Activated CD8-positive, alpha-beta memory T cell treated with anti-CD3 and anti-CD28 coated beads, Interleukin-2, amount 50 U/mL, for 1 hour (primary cell): ENCODE data around the gene SLC22A4.

Source experiments
- DNase-seq: peaks from one replicate; pipeline ENCODE4 v3.0.0-alpha.2; 2020; ENCODE audit errors: extremely low read depth

Gene SLC22A4

DNA sequence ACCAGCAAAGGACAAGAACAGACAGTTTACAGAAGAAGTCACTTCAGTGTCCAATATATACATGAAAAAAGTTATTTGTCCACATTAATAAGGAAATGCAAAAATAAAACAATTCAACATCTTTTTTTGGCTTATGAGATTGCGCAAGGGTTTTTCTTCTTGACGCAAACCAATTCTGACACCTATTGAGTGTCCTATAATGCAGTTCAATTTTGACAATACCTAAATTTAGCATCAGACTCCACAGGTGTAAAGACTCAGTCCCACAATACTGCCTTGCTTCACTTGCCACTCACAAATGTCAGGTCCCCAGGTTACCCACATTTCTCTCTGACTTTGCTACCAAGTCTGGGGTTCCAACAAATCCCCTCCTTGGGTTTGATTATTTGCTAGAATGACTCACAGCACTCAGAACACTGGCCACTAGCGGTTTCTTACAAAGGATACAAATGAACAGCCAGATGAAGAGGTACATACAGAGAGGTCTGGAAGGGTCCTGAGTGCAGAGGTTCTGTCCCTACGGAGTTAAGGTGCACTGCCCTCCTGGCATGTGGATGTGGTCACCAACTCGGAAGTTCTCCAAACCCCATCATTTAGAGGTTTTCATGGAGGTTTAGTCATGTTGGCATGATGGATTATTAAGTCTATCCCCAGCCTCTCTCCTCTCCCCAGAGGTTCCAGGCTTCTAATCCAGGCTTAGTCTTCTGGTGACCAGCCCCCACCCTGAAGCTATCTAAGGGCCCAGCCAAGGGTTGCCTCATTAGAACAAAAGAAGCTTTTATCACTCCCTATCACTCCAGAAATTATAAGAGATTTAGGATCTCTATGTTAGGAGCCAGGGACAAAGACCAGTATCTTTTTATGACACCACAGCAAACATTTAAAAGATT is 48.3 kb downstream of the SLC22A4 start:
- no peak for DNase-seq

DNA sequence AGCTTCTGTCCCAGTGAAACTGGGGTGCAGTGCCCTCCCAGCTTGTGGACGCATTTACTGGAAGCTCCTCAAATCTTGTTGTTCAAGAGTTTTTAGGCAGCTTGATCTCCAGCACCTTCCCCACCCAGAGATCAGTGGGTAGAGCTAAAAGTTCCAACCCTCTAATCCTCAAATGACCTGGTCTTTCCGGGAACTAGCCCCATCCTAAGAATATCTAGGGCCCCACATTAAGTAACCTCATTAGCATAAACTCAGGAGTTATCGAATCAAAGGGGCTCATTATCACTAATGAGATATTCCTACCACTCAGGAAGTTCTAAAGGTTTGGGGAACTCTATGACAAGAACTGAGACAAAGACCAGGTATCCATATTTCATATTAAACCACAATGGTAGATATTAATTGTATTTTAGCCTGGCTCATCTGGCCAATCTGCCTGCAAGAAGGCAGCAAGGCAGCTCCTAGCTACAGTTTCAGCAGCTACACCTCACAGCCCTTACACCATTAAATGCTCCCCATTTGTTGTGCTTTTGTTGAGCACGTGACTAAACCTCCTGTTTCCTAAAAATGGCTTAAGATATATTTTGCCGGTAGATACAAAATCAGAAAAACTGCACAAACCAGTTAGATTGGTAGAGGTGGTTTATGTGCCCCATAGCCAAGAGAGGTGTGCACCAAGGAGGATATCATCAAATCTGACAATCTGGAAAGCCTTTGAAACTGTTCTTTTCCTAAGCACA is 50.8 kb downstream of the SLC22A4 start:
- no peak for DNase-seq

DNA sequence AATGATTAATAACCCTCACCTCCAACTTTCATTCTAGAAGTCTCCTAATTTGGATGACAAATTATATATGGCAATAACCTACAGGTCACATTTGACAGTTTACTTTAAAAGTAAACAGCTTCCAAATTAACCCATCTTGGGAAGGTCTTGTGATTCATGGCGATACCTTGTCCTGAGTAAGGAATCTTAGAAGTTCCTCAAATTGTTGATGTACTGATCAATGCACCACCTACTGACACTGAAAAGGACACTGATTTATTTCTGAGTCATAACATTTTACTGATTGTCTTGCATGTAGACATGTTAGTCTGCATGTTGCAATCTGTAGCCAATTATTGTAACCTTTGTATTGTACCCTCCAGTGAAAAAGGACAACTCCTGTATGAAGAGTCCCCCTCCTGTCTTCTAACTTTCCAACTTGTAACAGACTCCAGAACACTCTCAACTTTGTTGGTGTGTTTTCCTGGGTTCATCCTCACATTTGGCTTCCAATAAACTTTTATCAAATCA is 59.3 kb downstream of the SLC22A4 start:
- no peak for DNase-seq

DNA sequence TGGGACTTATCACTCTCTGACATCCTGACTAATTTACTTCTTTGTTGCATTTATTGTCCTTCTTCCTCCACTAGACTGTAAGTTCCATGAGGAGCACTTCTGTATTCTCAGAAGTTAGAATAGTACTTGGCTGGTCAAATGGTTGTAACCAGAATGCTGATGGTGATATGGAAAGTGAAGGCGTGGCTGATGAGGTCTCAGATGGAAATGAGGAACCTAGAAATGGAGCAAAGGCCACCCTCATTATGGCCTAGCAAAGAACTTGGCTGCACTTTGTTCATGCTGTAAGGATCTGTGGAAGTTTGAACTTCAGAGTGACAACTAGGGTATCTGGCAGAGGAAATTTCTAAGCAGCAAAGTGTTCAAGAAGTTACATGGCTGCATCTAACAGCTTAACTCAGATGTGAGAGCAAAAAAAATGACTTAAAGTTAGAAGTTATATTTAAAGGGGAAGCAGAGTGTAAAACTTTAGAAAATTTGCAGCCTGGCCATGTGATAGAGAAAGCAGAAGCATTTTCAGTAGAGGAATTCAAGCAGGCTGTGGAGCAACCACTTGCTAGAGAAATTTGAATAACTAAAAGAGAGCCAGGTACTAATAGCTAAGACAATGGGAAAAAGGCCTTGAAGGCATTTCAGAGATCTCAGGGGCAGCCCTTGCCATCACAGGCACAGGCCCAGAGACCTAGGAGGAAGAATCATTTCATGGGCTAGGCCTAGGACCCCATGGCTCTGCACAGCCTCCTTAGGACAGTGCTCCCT is 60.4 kb downstream of the SLC22A4 start:
- no peak for DNase-seq

DNA sequence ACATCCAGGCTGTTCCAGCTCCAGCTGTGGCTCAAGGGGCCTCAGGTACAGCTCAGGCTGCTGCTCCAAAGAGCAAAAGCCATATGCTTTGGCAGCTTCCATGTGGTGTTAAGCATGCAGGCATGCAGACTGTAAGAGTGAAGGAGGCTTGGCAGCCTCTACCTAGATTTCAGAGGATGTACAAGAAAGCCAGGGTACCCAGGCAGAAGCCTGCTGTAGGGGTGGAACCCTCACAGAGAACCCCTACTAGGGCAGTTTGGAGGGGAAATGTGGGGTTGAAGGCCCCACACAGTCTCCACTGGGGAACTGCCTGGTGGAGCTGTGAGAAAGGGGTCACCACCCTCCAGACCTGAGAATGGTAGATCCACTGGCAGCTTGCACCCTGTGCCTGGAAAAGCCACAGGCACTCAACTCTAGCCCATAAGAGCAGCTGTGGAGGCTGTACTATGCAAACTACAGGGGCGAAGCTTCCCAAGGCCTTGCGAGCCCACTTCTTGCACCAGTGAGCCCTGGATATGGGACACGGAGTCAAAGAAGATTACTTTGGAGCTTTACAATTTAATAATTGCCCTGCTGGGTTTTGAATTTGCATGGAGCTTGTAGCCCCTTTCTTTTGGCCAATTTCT is 61.1 kb downstream of the SLC22A4 start:
- DNase-seq, result no peak

DNA sequence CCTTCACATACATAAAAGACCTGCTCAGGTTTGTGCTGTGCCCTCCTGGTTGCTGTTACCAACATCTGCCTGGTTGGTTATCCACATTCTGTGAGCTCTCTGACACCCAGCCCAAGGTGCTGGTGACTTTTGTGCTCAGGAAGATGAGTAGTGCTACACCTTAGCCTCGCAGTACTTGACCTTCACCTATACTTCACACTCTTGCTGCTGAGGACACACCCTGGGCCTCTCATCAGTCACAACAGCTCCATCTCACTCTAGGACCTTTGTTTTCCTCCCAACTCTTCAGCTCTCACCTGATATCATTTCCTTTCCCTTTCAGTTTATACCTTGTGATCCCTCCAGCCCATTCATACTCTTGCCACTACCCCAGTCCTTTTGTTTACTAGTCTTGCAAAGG is 64.6 kb downstream of the SLC22A4 start:
- no peak for DNase-seq

DNA sequence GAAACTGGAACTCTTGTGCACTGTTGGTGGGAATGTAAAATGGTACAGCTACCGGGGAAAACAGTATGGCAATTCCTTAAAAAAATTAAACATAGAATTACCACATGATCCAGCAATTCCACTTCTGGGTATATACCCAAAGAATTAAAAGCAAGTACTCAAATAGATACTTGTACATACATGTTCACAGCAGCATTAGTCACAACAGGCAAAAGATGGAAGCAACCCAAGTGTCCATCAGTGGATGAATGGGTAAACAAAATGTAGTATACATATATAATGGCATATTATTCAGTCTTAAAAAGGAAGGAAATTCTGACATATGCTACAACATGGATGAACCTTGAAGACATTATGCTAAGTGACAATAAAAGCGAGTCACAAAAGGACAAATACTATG is 67.9 kb downstream of the SLC22A4 start:
- no peak for DNase-seq

DNA sequence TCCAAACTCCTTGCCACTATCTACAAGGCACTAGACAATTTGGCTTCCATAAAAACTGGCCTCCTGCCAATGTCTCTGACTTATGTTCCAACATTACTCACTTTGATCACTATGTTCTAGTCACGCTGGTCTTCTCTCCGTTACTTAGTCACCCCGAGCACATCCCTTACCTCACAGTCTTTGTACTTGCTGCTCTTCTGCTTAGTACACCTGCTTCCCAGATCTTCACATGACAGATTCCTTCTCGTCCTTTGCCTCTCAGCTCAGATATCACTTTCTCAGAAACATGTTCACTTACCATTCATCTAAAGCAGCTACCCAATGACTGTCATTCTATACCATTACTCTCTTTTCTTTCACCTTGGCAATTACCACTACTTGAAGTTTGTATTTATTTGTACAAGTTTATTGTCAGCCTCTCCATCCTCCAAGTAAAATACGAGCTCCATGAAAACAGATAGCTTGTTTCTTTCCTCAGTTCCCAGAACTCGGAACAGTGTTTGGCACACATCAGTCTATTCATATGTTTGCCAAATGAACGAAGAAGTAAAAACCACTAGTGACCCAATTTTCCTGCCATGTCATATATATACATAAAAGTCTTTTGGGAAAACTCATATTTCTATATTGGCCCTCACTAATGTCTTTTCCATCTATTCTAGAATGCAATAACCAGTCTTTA is 69.4 kb downstream of the SLC22A4 start:
- DNase-seq, result no peak

DNA sequence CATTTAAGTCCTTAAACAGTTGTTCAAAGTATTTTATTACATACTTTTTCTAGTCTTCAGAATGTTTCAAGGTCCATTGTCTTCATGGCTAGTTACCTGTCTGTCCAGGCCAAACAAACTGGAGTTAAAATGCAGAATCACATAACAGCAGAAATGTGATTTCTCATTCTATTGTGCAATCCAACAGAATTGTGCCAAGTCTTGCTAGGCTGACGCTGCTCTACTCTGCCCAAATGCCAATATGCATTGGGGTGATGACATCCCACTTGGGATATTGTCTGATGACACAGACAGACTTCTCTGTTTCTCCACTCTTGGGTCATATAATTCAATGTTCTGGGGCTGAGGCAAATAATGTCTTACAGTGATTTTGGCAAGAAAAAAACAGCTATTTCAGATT is 70.1 kb downstream of the SLC22A4 start:
- DNase-seq, result no peak

DNA sequence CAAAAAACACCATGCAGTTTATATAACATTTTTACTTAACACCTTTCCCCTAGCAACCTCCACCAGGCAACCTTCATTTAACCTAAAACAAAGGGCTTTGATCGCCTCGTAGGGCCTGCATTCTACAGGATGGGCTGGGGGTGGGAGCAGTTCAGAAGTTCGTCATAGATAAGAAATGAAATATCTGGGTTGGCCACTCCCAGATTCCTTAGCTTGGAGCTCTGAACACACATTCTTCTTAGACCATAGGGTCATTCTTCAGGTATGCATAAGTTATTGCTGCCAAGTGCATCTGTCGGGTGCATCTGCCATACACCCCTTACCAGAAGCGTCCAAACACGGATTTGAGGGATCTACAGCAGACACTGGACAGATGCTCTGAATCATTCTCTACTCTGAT is 71.0 kb downstream of the SLC22A4 start:
- no peak for DNase-seq

DNA sequence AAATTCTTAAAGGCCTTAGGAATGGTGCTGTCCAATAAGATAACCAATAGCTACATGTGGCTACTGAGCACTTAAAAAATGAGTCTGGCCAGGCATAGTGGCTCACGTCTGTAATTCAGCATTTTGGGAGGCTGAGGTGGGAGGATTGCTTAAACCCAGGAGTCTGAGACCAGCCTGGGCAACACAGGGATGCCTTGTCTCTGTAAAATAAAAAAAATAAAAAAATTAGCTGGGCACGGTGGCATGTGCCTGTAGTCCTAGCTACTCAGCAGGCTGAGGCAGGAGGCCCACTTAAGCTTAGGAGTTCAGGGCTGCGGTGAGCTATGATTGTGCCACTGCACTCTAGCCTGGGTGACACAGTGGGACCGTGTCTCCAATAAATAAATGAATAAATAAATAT is 74.0 kb downstream of the SLC22A4 start:
- no peak for DNase-seq

DNA sequence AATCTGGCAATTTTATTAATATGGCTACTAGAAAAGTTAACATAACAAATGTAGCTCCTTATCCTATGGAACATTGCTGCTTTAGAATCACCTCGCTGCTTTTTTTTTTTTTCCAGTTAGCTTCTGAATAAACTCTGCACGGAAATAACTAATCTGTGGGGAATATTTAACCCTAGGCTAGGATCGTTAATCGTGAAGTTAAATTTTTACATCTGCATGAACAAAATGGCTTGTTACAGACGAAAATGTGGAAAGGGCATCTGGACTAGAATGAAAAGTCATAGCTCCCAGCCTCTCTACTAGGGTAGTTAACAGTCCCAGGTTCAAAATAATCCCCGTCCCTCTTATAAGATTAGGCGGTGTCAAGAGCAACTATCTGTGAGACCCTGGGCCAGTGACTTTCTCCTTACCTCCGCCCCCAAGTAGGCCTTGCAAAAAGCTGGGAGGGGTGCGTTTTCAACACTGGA is 74.8 kb downstream of the SLC22A4 start:
- no peak for DNase-seq

DNA sequence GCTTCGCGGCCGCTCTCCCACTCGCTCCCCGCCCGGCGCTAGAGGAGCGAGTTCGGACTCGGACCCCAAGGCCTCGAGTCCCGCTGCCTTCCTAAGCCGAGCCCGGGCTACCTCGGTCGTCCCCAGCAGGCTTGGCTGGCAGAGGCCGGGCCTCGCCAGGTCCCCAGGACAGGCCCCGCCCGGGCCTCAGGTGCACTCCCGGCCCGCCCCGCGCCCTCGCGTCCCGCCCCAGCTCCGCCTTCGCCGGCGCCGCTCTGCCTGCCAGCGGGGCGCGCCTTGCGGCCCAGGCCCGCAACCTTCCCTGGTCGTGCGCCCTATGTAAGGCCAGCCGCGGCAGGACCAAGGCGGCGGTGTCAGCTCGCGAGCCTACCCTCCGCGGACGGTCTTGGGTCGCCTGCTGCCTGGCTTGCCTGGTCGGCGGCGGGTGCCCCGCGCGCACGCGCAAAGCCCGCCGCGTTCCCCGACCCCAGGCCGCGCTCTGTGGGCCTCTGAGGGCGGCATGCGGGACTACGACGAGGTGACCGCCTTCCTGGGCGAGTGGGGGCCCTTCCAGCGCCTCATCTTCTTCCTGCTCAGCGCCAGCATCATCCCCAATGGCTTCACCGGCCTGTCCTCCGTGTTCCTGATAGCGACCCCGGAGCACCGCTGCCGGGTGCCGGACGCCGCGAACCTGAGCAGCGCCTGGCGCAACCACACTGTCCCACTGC is 75.4 kb downstream of the SLC22A4 start, which contains the start of gene SLC22A5:
Gene SLC22A5 (plus strand): TSS at position 237 of the 707 bp plus-strand sequence. CDS start 263 bp downstream, at position 500.
- DNase-seq, result no peak

DNA sequence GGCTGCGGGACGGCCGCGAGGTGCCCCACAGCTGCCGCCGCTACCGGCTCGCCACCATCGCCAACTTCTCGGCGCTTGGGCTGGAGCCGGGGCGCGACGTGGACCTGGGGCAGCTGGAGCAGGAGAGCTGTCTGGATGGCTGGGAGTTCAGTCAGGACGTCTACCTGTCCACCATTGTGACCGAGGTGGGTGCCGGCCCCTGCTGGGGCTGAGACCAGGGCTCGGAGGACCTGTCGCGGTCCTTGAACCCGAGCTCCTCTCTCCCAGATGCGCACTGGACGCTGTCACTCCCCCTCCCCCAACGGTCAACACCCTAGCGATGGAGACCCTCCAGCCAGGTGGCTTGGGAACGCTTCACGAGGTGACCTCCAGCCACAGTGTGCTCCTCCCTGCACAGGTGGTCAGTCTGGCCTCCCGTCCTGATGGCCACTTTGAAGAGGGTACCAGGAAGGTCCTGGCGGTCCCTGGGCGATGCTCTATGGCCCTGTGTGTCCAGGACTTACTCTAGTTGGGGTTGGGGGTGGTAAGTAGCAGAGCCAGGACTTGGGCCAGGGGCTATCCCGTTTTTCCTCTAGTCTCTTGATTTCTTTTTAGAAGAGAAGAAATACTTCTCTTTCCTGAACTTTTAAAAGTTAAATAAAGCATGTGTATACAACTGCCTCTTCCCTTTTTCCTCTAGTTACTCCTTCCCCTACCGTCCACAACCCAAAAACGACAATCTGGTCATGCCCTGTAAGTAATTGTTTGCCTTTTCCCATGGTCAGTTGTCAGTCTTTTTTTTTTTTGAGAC is 76.2 kb downstream of the SLC22A4 start:
- DNase-seq, result no peak

DNA sequence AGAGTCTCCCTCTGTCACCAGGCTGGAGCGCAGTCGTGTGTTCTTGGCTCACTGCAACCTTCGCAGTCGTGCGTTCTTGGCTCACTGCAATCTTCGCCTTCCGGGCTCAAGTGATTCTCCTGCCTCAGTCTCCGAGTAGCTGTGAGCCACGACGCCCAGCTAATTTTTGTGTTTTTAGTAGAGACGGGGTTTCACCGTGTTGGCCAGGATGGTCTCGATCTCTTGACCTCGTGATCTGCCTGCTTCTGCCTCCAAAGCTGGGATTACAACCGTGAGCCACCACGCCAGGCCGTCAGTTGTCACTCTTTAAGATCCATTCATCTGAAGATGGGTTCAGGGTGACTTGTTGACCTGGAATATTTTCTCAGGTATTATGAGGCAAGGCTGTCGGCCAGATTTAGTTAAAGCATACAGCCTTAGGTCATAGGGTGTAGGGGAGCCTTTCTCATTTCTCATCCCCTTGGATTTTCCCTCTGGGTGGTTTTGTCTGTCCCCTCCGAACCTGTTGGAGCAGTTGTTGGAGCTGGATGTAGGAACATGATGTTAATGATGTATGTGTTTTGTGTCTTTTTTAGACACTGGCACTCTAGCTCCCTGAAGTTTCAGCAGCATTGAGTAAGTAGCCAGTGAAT is 76.9 kb downstream of the SLC22A4 start:
- no peak for DNase-seq

DNA sequence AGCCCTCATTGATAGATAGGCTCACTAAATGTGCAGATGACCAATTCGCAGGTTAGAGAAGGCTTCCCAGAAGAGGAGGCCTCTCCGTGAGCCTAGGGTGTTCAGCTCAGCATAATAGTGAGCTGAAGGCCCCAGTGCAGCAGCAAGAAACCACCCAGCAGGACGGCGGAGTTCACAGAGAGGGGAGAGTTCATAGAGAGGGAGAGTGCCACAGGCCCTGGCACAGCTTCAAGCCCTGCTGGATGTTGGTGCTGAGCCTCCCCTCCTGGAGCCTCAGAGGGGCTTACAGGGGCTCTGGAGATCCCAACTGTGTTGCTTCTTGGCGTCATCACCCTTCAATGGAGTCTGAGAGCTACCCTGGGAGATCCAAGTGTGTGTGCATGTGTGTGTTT is 77.4 kb downstream of the SLC22A4 start:
- no peak for DNase-seq

DNA sequence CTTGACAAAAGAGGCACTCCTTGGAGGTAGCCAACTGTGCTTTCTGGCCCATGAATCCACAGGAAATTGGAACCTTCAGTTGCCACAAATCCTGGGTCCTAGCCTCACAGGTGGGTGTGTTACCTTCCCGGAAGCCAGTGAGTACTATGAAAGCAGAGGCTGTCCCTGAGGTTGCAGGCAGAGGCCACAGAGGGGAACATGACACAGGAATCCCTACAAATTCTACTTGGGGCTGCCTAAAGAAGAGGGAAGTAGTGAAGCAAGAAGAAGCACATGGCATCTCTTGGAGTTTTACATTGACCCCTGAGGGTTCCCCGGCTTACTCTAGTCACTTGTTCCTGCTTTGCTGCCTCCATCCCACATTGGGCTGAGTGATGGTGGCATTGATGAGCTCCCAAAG is 77.9 kb downstream of the SLC22A4 start:
- DNase-seq, result no peak

DNA sequence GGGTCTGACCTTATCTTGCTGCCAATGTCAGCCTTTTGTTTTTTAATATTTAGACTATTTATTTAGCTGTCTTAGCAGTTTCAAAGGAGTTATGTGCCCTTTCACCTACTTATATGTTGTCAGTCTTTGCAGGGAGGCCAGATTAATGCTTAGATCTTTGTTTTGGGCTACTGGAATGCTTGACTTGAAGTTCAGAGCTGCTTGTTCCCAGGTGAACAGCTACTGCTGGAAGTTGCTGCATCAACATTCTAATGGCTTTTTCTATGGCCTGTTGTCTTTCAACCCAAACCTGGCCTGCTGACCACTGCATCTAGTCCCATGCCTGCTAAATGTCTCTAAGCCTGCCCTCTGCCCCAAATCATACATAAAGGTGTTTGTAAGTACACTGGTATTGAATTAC is 78.3 kb downstream of the SLC22A4 start:
- no peak for DNase-seq

DNA sequence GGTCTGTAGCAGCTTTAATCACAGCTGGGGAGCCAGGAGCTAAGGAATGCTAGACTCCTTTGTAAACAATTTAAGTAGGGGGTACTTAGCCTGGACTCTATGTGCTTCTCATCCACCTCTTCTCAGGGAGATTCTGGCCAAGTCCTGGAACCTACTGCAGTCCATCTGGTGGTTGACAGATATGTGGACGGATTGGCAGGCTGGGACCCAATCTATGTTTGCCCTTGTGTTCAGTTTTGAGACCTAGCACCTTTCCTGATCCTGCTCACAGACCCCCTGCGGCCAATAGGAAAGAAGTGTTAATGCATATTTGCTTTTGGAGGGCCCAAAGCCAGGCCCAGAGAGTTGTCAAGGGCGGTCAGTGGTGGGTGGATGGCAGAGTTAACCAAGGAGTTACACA is 81.8 kb downstream of the SLC22A4 start:
- DNase-seq, result no peak
